ENCODE measurements around the gene IPMK.

Gene IPMK

GRCh38 chr10:58225654-58226053, 42.0 kb downstream of the IPMK start:
- no peak for DNase-seq (ENCODE audit: low spot score)

- no peak for DNase-seq (ENCODE audit: low spot score)
Measured at GRCh38 chr10:58220769-58221451, 46.8 kb downstream of the IPMK start.

GRCh38 chr10:58219875-58220274, 47.8 kb downstream of the IPMK start:
- no peak for DNase-seq (ENCODE audit: low spot score)

- no peak for DNase-seq (ENCODE audit: low spot score)
Measured at GRCh38 chr10:58217612-58218011, 50.1 kb downstream of the IPMK start.

GRCh38 chr10:58212622-58213021, 55.1 kb downstream of the IPMK start:
- no peak for DNase-seq (ENCODE audit: low spot score)

GRCh38 chr10:58210160-58210559, 57.5 kb downstream of the IPMK start:
- DNase-seq (ENCODE audit: low spot score), result no peak

- no peak for DNase-seq (ENCODE audit: low spot score)
Measured at GRCh38 chr10:58209669-58210068, 58.0 kb downstream of the IPMK start.

GRCh38 chr10:58206251-58206650, 61.4 kb downstream of the IPMK start:
- no peak for DNase-seq (ENCODE audit: low spot score)

- DNase-seq (ENCODE audit: low spot score), result no peak
Measured at GRCh38 chr10:58201704-58202103, 66.0 kb downstream of the IPMK start.

- no peak for DNase-seq (ENCODE audit: low spot score)
Measured at GRCh38 chr10:58189269-58189668, 78.4 kb downstream of the IPMK start.

- no peak for DNase-seq (ENCODE audit: low spot score)
Measured at GRCh38 chr10:58184120-58184670, 83.5 kb downstream of the IPMK start.

- DNase-seq (ENCODE audit: low spot score), result no peak
Measured at GRCh38 chr10:58180666-58181065, 87.0 kb downstream of the IPMK start.

GRCh38 chr10:58179238-58179637, 88.5 kb downstream of the IPMK start:
- DNase-seq (ENCODE audit: low spot score), result no peak

GRCh38 chr10:58178811-58179210, 88.9 kb downstream of the IPMK start:
- no peak for DNase-seq (ENCODE audit: low spot score)

- peak; percentile 35 for DNase-seq (ENCODE audit: low spot score)
Measured at GRCh38 chr10:58177362-58177947, 90.2 kb downstream of the IPMK start.

- DNase-seq (ENCODE audit: low spot score), result no peak
Measured at GRCh38 chr10:58175990-58176900, 91.4 kb downstream of the IPMK start.

- no peak for DNase-seq (ENCODE audit: low spot score)
Measured at GRCh38 chr10:58174831-58175230, 92.9 kb downstream of the IPMK start.

- peak; percentile 74 for DNase-seq (ENCODE audit: low spot score)
Measured at GRCh38 chr10:58173391-58173790, 94.3 kb downstream of the IPMK start.

- no peak for DNase-seq (ENCODE audit: low spot score)
Measured at GRCh38 chr10:58171146-58171545, 96.5 kb downstream of the IPMK start.

GRCh38 chr10:58164517-58164916, 103.2 kb downstream of the IPMK start:
- no peak for DNase-seq (ENCODE audit: low spot score)

- no peak for DNase-seq (ENCODE audit: low spot score)
Measured at GRCh38 chr10:58158806-58159205, 108.9 kb downstream of the IPMK start.

- DNase-seq (ENCODE audit: low spot score), result no peak
Measured at GRCh38 chr10:58157076-58157766, 110.5 kb downstream of the IPMK start.

All from SK-N-DZ (cell line).